Vagina (tissue), 2 donors: ENCODE data around the gene FAF1. TPM values are rescaled to one million over a fixed set of nuclear protein-coding genes. Genes with fewer than 3 reads are reported as not detected.
A peak's percentile ranks its signal among the peaks of the same experiment; 100 is the strongest.
"Not testable (repeated sequence)": the region's sequence is repeated elsewhere in the genome, so short reads cannot be mapped to it uniquely, and the experiment has no call there.

Experiments used
- DNase-seq, 2 donors: peaks; one replicate each; pipeline ENCODE4 v3.0.0-alpha.2; 2017; ENCODE audit errors: extremely low spot score in 2 of 2
- H3K27ac ChIP-seq: fragments of 200-600 bp; sonication (generic); one replicate; pipeline ENCODE4 v1.5.1; 2019
- H3K27me3 ChIP-seq: fragments of 200-600 bp; sonication (generic); one replicate; pipeline ENCODE4 v1.5.1; 2019
- H3K36me3 ChIP-seq, 2 donors: fragments of 200-600 bp; sonication (generic); one replicate each; pipeline ENCODE4 v1.5.1; 2017 to 2019
- H3K4me1 ChIP-seq: fragments of 200-600 bp; sonication (generic); one replicate; pipeline ENCODE4 v1.5.1; 2019
- H3K4me3 ChIP-seq, 2 donors: fragments of 200-600 bp; sonication (generic); 1 replicate in 1 of 2; 2 replicates in 1 of 2; pipeline ENCODE4 v1.5.1; 2016 to 2019
- H3K9me3 ChIP-seq: fragments of 200-600 bp; sonication (generic); one replicate; pipeline ENCODE4 v1.5.1; 2019
- CTCF ChIP-seq, 3 experiments: fragments of 450-650 bp in 2 of 3; fragments of 200-600 bp in 1 of 3; sonication (generic) in 1 of 3; IDR thresholded peaks; one replicate each; pipeline ENCODE4 v1.5.1; 2017 to 2019; ENCODE audit warnings: antibody characterized with exemption in 3 of 3, mild to moderate bottlenecking in 2 of 3, moderate library complexity in 2 of 3
- POLR2A ChIP-seq, 2 donors: fragments of 450-650 bp; IDR thresholded peaks; one replicate each; pipeline ENCODE4 v1.6.1; 2017; ENCODE audit warnings: antibody characterized with exemption in 2 of 2, mild to moderate bottlenecking in 2 of 2, moderate library complexity in 2 of 2
- POLR2AphosphoS5 ChIP-seq, 2 donors: sonication (generic); formaldehyde crosslinking; IDR thresholded peaks; one replicate each; pipeline ENCODE4 v1.9.0; 2017; ENCODE audit warnings: antibody characterized with exemption in 2 of 2, mild to moderate bottlenecking in 2 of 2, low read depth in 1 of 2; ENCODE audit not compliant: insufficient read depth in 1 of 2
- intact Hi-C: fragments of 100-400 bp; cut with DNase I; formaldehyde crosslinking; loops from one replicate; pipeline ENCODE4 v1.15.1; 2023
- total RNA-seq: library from RNA; depleted of rRNA; stranded (reverse); fragments of >200 nt; gene quantifications from one replicate; pipeline ENCODE4 v1.2.3, GENCODE V29; 2016

Gene FAF1
- total RNA-seq, 1 donor from 2014 or later, result 40.0 TPM

GRCh38 chr1:50880373-50880772, 79.7 kb downstream of the FAF1 start:
- no peak overlapping the region for H3K4me3 ChIP-seq
- DNase-seq, result no peak
- no peak for TF ChIP-seq POLR2AphosphoS5 (IDR thresholded peaks at IDR 0.05; ENCODE audit: insufficient read depth in 1 of 2, low read depth in 1 of 2)
- no peak for TF ChIP-seq POLR2A (IDR thresholded peaks at IDR 0.05)
- no peak for TF ChIP-seq CTCF (IDR thresholded peaks at IDR 0.05)
- H3K27ac ChIP-seq, result no peak overlapping the region
- no peaks in the 10 kb centered on the region for H3K27me3 ChIP-seq
- H3K36me3 ChIP-seq, result no peaks in the 10 kb centered on the region
- no peaks in the 10 kb centered on the region for H3K9me3 ChIP-seq
- intact Hi-C loops, result no loop called here
- H3K4me1 ChIP-seq, result no peaks in the 10 kb centered on the region

- TF ChIP-seq CTCF (IDR thresholded peaks at IDR 0.05) (no peak), POLR2AphosphoS5 (IDR thresholded peaks at IDR 0.05; ENCODE audit: insufficient read depth in 1 of 2, low read depth in 1 of 2) (no peak)
- intact Hi-C loops, result no loop called here
- Histone ChIP-seq H3K27ac (no peak overlapping the region), H3K36me3 (no peaks in the 10 kb centered on the region), H3K4me3 (no peak overlapping the region), H3K9me3 (no peaks in the 10 kb centered on the region), H3K4me1 (no peaks in the 10 kb centered on the region), H3K27me3 (no peaks in the 10 kb centered on the region)
- no peak for DNase-seq
Measured at GRCh38 chr1:50879137-50879536, 80.9 kb downstream of the FAF1 start.

GRCh38 chr1:50878434-50878833, 81.6 kb downstream of the FAF1 start:
- intact Hi-C loops, result no loop called here
- no peak for TF ChIP-seq POLR2AphosphoS5 (IDR thresholded peaks at IDR 0.05; ENCODE audit: insufficient read depth in 1 of 2, low read depth in 1 of 2)
- TF ChIP-seq CTCF (IDR thresholded peaks at IDR 0.05), result no peak
- TF ChIP-seq POLR2A (IDR thresholded peaks at IDR 0.05), result no peak
- H3K36me3 ChIP-seq, result no peaks in the 10 kb centered on the region

GRCh38 chr1:50877641-50878040, 82.4 kb downstream of the FAF1 start:
- Histone ChIP-seq H3K4me1 (no peaks in the 10 kb centered on the region), H3K27ac (no peak overlapping the region), H3K36me3 (no peaks in the 10 kb centered on the region), H3K4me3 (no peak overlapping the region), H3K27me3 (no peaks in the 10 kb centered on the region), H3K9me3 (no peaks in the 10 kb centered on the region)
- intact Hi-C loops, result no loop called here
- DNase-seq, result no peak
- TF ChIP-seq CTCF (IDR thresholded peaks at IDR 0.05) (no peak), POLR2A (IDR thresholded peaks at IDR 0.05) (no peak), POLR2AphosphoS5 (IDR thresholded peaks at IDR 0.05; ENCODE audit: insufficient read depth in 1 of 2, low read depth in 1 of 2) (no peak)

More at GRCh38 chr1:50878434-50878833, 81.6 kb downstream of the FAF1 start:
- H3K4me1 ChIP-seq, result no peaks in the 10 kb centered on the region
- H3K27ac ChIP-seq, result no peak overlapping the region
- H3K4me3 ChIP-seq, result no peak overlapping the region
- H3K9me3 ChIP-seq, result no peaks in the 10 kb centered on the region
- H3K27me3 ChIP-seq, result no peaks in the 10 kb centered on the region
- no peak for DNase-seq

- intact Hi-C loops, result no loop called here
- no peak overlapping the region for H3K4me3 ChIP-seq
- TF ChIP-seq CTCF (IDR thresholded peaks at IDR 0.05) (peak; percentile 20 to 31 (median 25)), POLR2AphosphoS5 (IDR thresholded peaks at IDR 0.05; ENCODE audit: insufficient read depth in 1 of 2, low read depth in 1 of 2) (no peak)
- H3K27me3 ChIP-seq, result no peaks in the 10 kb centered on the region
- no peaks in the 10 kb centered on the region for H3K4me1 ChIP-seq
- no peaks in the 10 kb centered on the region for H3K36me3 ChIP-seq
- H3K9me3 ChIP-seq, result no peaks in the 10 kb centered on the region
- no peak for DNase-seq
- no peak overlapping the region for H3K27ac ChIP-seq
Measured at GRCh38 chr1:50873458-50874187, 86.4 kb downstream of the FAF1 start.

- H3K9me3 ChIP-seq, H3K4me3 ChIP-seq, H3K4me1 ChIP-seq, DNase-seq, H3K36me3 ChIP-seq, intact Hi-C loops, H3K27me3 ChIP-seq, H3K27ac ChIP-seq: not testable (repeated sequence)
Measured at GRCh38 chr1:50864845-50865244, 95.2 kb downstream of the FAF1 start.
